Measurements from ENCODE around the gene FOXN3. TPM values are rescaled to one million over a fixed set of nuclear protein-coding genes. Genes with fewer than 3 reads are reported as not detected.

The FOXN3 gene
- total RNA-seq, 4 donors from 2014 or later, result 99.6 to 172 (median 103) TPM

- intact Hi-C loops (cut with DNase I; ENCODE audit: low total_unique reads), result no loop called here
- Histone ChIP-seq H3K27me3 (no peaks in the 10 kb centered on the region), H3K4me1 (no peaks in the 10 kb centered on the region), H3K36me3 (no peaks in the 10 kb centered on the region), H3K9me3 (no peaks in the 10 kb centered on the region), H3K27ac (no peak overlapping the region), H3K4me3 (no peak overlapping the region)
- ATAC-seq (no peak), DNase-seq (no peak)
- TF ChIP-seq CTCF (IDR thresholded peaks at IDR 0.05 in 4 of 5, conservative IDR thresholded peaks at IDR 0.05 in 1 of 5) (no peak), POLR2A (IDR thresholded peaks at IDR 0.05) (no peak)
- in situ Hi-C loops (cut with MboI; ENCODE audit: low sequenced_read_pairs in 4 of 4), result no loop called here
These were observed 282.4 kb downstream of the FOXN3 start for GRCh38 chr14:89134640-89135039.

DNA sequence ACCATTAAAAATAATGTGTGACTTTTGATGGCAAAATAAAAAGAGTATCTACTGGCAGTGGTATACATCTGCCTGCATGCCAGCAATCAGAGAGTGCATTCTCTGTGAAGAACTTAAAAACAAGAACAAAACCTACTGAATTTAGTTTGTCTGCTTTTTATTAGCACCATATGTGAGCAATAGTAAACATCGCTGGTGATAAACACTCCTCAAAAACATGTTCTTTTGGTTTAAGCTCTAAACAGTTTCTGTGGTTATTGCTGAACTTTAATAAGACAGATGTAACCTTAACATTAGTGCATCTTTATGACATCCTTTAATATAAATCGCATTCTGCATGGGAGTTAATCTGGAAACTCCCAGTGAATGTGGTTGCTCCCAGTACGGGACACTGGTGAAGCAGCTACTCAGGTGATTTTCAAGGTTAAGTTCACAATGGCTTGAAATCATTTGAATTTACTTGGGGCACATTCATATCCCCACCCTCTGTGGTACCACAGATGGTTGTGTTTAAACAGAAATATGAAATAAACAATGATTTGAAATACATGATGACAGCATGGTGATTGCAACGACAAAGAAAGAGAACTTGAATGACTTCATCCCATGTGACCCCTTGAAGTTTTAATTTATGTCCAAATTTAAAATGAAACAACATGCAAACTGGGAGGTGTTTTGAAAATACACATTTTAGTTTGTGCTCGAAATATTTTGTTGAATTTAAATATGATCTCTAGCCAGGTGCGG lies 285.9 kb downstream of the FOXN3 start:
- DNase-seq, result no peak
- no peaks in the 10 kb centered on the region for H3K4me1 ChIP-seq
- H3K4me3 ChIP-seq, result no peak overlapping the region
- no peaks in the 10 kb centered on the region for H3K36me3 ChIP-seq
- intact Hi-C loops (cut with DNase I; ENCODE audit: low total_unique reads), result no loop called here
- no peaks in the 10 kb centered on the region for H3K9me3 ChIP-seq
- in situ Hi-C loops (cut with MboI; ENCODE audit: low sequenced_read_pairs in 4 of 4), result no loop called here
- no peak overlapping the region for H3K27ac ChIP-seq
- TF ChIP-seq CTCF (IDR thresholded peaks at IDR 0.05 in 4 of 5, conservative IDR thresholded peaks at IDR 0.05 in 1 of 5) (no peak), POLR2A (IDR thresholded peaks at IDR 0.05) (no peak)
- no peak for ATAC-seq
- H3K27me3 ChIP-seq, result no peaks in the 10 kb centered on the region

GRCh38 chr14:89129570-89129969 lies 287.5 kb downstream of the FOXN3 start:
- in situ Hi-C loops (cut with MboI; ENCODE audit: low sequenced_read_pairs in 4 of 4) (no loop called here), intact Hi-C loops (cut with DNase I; ENCODE audit: low total_unique reads) (no loop called here)
- TF ChIP-seq POLR2A (IDR thresholded peaks at IDR 0.05), result no peak
- no peak for TF ChIP-seq CTCF (IDR thresholded peaks at IDR 0.05 in 4 of 5, conservative IDR thresholded peaks at IDR 0.05 in 1 of 5)
- Histone ChIP-seq H3K27me3 (no peaks in the 10 kb centered on the region), H3K4me1 (no peaks in the 10 kb centered on the region), H3K36me3 (no peaks in the 10 kb centered on the region), H3K9me3 (no peaks in the 10 kb centered on the region), H3K27ac (no peak overlapping the region), H3K4me3 (no peak overlapping the region)
- ATAC-seq, result no peak
- no peak for DNase-seq

DNA sequence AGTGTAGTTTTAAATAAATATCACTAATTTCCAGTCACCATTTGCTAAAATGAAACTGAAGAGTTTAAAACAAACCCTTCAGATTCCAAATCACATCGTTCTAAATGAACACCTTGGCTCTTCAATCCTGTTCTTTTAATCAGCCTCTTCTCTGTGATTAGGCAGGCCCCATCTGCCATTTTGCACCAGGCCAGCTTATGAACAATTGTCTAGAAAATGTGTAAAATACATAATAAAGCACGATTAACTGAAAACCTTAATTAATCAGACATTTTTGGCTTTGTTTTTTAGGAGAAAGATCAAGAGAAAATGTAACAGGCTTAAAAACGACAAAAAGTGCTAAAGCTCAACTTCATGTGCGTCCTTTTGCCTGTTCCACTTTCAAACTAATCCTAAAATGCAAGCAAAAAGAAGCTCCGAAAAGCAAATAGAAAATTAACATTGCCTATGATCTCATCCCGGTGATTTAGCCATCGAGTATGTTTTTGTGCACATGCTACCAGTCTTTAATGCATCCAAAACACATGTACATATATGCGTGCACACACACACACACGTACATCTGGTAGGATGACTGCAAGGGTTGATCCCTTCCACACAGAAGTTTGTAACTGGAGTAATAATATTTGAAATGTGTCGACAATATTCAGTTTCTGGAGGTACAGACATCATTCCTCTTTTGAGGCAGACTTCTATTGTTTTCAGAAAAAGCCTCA lies 288.6 kb downstream of the FOXN3 start:
- DNase-seq, result no peak
- intact Hi-C loops (cut with DNase I; ENCODE audit: low total_unique reads), result no loop called here
- in situ Hi-C loops (cut with MboI; ENCODE audit: low sequenced_read_pairs in 4 of 4), result no loop called here
- Histone ChIP-seq H3K36me3 (no peaks in the 10 kb centered on the region), H3K4me3 (no peak overlapping the region), H3K9me3 (no peaks in the 10 kb centered on the region), H3K27me3 (no peaks in the 10 kb centered on the region), H3K27ac (no peak overlapping the region), H3K4me1 (no peaks in the 10 kb centered on the region)
- ATAC-seq, result no peak
- TF ChIP-seq CTCF (IDR thresholded peaks at IDR 0.05 in 4 of 5, conservative IDR thresholded peaks at IDR 0.05 in 1 of 5) (no peak), POLR2A (IDR thresholded peaks at IDR 0.05) (no peak)

All from gastrocnemius medialis (tissue), 4 donors.